Activated CD8-positive, alpha-beta memory T cell treated with anti-CD3 and anti-CD28 coated beads, Interleukin-2, amount 10 ng/mL, durations not matched to agents 7 days and 5 days (primary cell): ENCODE data around the gene FLG2. TPM values are rescaled to one million over a fixed set of nuclear protein-coding genes. Genes with fewer than 3 reads are reported as not detected.

Experiments used
- ATAC-seq: fragments of 150-1000 bp; cut with Tn5 transposase; one replicate; pipeline ENCODE4 v1.10.0; 2021; ENCODE audit warnings: moderate library complexity
- CTCF ChIA-PET: fragments of 350-600 bp; sonication (Branson Sonifier 250); formaldehyde crosslinking; loops from one replicate; lab custom pipeline; 2021; ENCODE audit warnings: antibody characterized with exemption; lab: Charles Lee
- DNase-seq: peaks from one replicate; pipeline ENCODE4 v3.0.0-alpha.2; 2020
- H3K27ac Mint-ChIP-seq: one replicate; pipeline ENCODE4 v1.8.0; 2021; ENCODE audit warnings: mild to moderate bottlenecking, mixed read lengths
- H3K27me3 Mint-ChIP-seq: one replicate; pipeline ENCODE4 v1.8.0; 2021; ENCODE audit warnings: mixed read lengths
- H3K36me3 Mint-ChIP-seq: one replicate; pipeline ENCODE4 v1.8.0; 2021; ENCODE audit warnings: mild to moderate bottlenecking, mixed read lengths
- H3K4me1 Mint-ChIP-seq: one replicate; pipeline ENCODE4 v1.8.0; 2021; ENCODE audit warnings: mixed read lengths
- H3K4me3 Mint-ChIP-seq: one replicate; pipeline ENCODE4 v1.8.0; 2021; ENCODE audit warnings: mild to moderate bottlenecking, moderate library complexity, mixed read lengths
- H3K9me3 Mint-ChIP-seq: one replicate; pipeline ENCODE4 v1.8.0; 2022; ENCODE audit warnings: low read depth, mixed read lengths
- total RNA-seq, 2 experiments: library from RNA; stranded (reverse); gene quantifications; one replicate each; pipeline ENCODE4 v1.2.3, GENCODE V29; 2021

FLG2 gene
- not detected for total RNA-seq

DNA sequence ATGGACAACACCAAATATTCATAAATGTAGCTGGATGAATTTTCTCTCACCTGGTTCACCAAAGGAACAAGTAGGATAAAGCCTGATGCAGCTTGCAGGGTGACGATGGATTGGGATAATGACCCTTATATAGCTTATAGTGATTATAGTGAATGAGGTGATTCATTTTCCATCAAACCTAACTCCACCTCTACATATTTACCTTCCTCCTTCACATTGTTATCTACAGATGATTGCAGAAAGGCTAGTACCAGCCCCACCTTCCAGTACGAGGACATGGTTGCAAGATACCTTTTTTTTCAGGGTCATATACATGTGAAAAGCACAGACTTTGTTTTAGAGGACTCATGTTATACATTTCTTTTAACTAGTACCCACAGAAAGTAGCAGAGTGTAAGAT lies at the start of gene FLG2:
Gene FLG2 (minus strand): TSS at position 101 of the 400 bp plus-strand sequence. CDS start 1,122 bp downstream, outside the sequence.
- no peaks in the 10 kb centered on the region for H3K36me3 Mint-ChIP-seq
- CTCF ChIA-PET, result interaction anchor here (0.8 to 2.2 kb wide), 2 partner anchors 81 to 99 kb away, joined by 3 to 5 read pairs; no protein-coding TSS in a partner anchor
- ATAC-seq, result no peak
- H3K27ac Mint-ChIP-seq, result no peak within 1 kb of the TSS
- no peaks in the 10 kb centered on the region for H3K27me3 Mint-ChIP-seq
- H3K4me3 Mint-ChIP-seq, result no peak within 1 kb of the TSS
- no peaks in the 10 kb centered on the region for H3K4me1 Mint-ChIP-seq
- no peaks in the 10 kb centered on the region for H3K9me3 Mint-ChIP-seq
- no peak for DNase-seq

DNA sequence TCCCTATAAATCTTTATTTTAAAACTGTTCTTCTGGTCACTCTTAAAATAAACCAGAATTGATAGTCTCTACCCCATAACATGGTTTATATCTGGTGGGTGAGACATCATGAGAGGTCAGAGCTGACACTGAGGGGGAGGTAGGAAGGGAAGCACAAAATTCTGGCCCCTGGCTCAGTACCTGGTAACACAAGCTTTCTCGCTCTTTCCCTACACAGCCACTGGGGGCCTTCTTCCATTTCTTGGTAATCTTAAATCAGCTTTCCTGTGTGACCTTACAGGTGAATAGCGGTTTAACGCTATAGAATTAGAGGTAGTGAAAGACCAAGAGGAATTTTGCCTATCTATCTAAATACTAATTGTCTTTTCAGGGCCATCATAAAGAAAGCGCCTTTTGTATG lies 48.9 kb upstream of the FLG2 start:
- H3K36me3 Mint-ChIP-seq, result no peaks in the 10 kb centered on the region
- DNase-seq (no peak), ATAC-seq (no peak)
- no peak overlapping the region for H3K4me3 Mint-ChIP-seq
- H3K27ac Mint-ChIP-seq, result no peak overlapping the region
- H3K9me3 Mint-ChIP-seq, result no peaks in the 10 kb centered on the region
- CTCF ChIA-PET, result no interaction called here
- no peaks in the 10 kb centered on the region for H3K4me1 Mint-ChIP-seq
- no peaks in the 10 kb centered on the region for H3K27me3 Mint-ChIP-seq

DNA sequence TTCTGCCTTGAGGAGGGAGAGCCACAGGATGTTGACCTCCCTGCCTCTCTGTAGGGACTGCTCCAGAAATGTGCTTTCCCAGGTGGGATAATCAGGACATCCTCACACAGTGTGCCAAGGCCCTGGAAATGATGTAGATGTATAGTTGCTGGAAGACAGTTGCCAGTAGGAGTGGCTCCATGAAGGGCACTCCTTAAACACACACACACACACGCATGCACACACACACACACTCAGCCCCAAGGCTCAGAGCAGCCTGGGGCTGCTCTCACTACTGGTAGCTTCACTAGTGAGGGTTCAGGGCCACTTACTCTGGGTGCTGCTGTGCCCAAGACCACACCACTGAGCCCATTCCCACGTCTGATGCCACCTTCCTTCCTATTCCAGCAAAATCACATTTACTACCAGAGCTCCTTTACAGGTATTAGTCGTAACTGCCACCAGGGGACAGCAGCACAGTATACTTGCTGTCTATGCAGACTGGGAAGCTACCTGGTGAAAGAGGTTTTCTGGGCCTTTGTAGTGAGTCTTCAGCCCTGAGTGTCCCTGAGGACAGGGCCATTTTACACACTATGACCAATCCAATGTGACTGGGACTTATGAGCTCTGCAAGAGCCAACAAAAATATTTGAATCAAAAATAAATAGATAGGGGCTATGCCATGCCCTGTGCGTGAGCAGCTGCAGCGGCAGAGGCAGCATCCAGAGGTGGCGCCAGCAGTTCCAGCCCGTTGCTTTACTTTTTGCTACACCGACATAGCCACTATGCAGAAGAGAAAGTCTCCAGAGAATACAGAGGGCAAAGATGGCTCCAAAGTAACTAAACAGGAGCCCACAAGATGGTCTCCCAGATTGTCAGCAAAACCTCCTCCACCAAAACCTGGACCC lies 39.2 kb upstream of the FLG2 start:
- H3K36me3 Mint-ChIP-seq, result no peaks in the 10 kb centered on the region
- no peaks in the 10 kb centered on the region for H3K9me3 Mint-ChIP-seq
- CTCF ChIA-PET, result interaction anchor here (0.6 to 3.6 kb wide), 5 partner anchors 10 to 263 kb away, joined by 3 to 37 read pairs (median 3); no protein-coding TSS in a partner anchor
- H3K4me3 Mint-ChIP-seq, result no peak overlapping the region
- DNase-seq (no peak), ATAC-seq (no peak)
- peaks cover 7% of the 10 kb centered on the region for H3K27me3 Mint-ChIP-seq
- H3K27ac Mint-ChIP-seq, result no peak overlapping the region
- peaks cover under 1% of the 10 kb centered on the region for H3K4me1 Mint-ChIP-seq

DNA sequence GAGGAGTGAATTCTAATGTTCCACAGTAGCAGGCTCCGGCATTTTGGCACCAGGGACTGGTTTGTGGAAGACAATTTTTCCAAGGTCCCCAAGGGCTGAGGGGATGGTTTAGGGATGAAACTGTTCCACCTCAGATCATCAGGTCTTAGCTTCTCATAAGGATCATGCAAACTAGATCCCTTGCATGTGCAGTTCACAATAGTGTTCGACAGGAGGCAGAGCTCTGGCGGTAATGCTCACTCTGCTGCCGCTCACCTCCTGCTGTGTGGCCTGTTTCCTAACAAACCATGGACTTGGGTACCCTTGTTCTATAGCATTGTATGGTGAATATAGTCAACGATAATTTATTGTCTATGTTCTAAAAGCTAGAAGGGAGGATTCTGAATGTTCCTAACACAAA lies 37.7 kb upstream of the FLG2 start:
- Mint-ChIP-seq H3K36me3 (no peaks in the 10 kb centered on the region), H3K9me3 (no peaks in the 10 kb centered on the region), H3K4me1 (peaks cover 6% of the 10 kb centered on the region), H3K27me3 (peaks cover 7% of the 10 kb centered on the region), H3K27ac (no peak overlapping the region), H3K4me3 (no peak overlapping the region)
- ATAC-seq (no peak), DNase-seq (no peak)
- CTCF ChIA-PET, result interaction anchor here (2.5 to 3.6 kb wide), 2 partner anchors 43 to 61 kb away, joined by 15 to 37 read pairs; no protein-coding TSS in a partner anchor

DNA sequence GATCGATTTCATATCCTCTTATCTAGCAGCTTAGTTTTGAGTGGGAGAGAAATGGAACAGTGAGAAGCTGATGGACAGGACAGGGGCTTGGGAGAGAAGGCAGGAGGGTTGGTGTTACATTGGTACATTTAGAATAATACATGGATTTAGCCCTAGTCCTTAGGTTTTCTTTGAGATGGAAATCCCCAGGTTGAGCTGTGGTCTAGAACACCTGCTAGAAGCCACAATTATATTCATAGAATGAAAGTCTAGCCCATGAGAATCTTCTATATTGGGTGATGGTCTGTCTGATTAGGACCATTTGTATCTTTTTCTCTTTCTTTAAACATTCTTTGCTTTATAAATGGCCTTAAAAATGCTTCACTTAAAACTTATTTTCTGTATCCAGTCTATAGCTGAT lies 34.3 kb upstream of the FLG2 start:
- H3K27me3 Mint-ChIP-seq, result peaks cover 17% of the 10 kb centered on the region
- no peak overlapping the region for H3K4me3 Mint-ChIP-seq
- no peaks in the 10 kb centered on the region for H3K36me3 Mint-ChIP-seq
- CTCF ChIA-PET, result interaction anchor here (0.8 kb wide), 1 partner anchor 215 kb away, joined by 3 read pairs; no protein-coding TSS in a partner anchor
- H3K4me1 Mint-ChIP-seq, result peaks cover 6% of the 10 kb centered on the region
- no peak for ATAC-seq
- DNase-seq, result no peak
- H3K27ac Mint-ChIP-seq, result no peak overlapping the region
- H3K9me3 Mint-ChIP-seq, result no peaks in the 10 kb centered on the region

DNA sequence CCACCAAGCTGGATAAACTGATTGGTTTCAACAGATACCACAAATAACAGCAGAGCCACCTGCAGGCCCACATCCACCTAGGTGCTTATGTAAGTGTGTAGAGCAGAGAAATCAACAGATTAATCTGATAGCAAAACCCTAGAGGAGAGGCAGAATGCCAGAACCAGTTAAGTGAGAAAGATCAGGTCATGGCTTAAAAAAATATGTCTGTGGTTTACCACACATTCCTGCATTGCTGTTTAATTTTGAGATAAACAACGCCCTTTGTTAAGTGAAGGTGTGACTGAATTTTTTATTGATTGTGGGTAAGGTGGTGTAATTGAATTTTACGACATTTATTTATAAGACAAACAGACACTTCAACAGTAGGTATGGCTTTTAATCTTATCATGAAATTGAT lies 33.1 kb upstream of the FLG2 start:
- no peak for ATAC-seq
- Mint-ChIP-seq H3K27me3 (peaks cover 26% of the 10 kb centered on the region), H3K4me3 (no peak overlapping the region), H3K36me3 (no peaks in the 10 kb centered on the region), H3K4me1 (peaks cover 6% of the 10 kb centered on the region), H3K27ac (no peak overlapping the region), H3K9me3 (no peaks in the 10 kb centered on the region)
- CTCF ChIA-PET, result no interaction called here
- DNase-seq, result no peak

DNA sequence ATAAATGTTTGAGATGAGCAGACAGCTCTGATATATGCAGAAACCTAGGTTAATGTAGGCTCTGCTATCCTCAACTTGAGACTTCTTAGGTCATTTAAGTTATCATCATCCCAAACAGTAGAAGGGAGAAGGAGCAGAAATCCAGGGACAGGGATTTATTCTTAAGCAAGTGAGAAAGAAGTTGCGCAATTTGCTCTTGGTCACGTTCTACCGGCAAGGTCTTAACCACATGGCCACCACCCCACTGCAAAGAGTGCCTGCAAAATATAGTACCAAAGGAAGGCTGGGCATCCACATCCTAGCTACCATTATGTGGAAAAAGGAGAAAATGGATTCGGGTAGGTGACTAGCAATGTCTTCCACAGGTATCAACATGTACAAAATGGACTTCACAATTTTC lies 29.1 kb upstream of the FLG2 start:
- CTCF ChIA-PET, result interaction anchor here (0.9 kb wide), 1 partner anchor 10 kb away, joined by 3 read pairs; no protein-coding TSS in a partner anchor
- Mint-ChIP-seq H3K9me3 (no peaks in the 10 kb centered on the region), H3K27ac (no peak overlapping the region)

DNA sequence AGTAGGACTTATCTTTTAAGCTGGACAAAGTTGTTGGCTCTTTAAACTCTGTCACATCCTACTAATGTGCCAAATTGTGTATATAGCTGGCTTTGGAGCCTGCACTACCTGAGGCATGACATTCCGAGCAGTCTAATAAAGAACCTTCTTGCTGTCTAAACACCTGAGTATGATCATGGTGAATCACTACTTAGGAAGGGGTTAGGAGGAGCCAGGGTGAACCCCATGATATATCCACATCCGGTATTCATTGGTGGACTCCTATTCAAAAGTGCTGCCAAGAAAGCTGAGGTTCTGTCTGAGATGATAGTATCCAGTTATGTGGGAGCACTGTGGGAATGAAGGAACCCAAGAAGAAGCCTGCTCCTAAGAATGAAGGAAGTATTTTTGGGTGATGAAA lies 27.1 kb upstream of the FLG2 start:
- DNase-seq (no peak), ATAC-seq (no peak)
- Mint-ChIP-seq H3K9me3 (no peaks in the 10 kb centered on the region), H3K27ac (no peak overlapping the region), H3K4me3 (no peak overlapping the region), H3K4me1 (no peaks in the 10 kb centered on the region), H3K36me3 (no peaks in the 10 kb centered on the region), H3K27me3 (peaks cover 28% of the 10 kb centered on the region)
- CTCF ChIA-PET, result no interaction called here

More for the DNA sequence above, 29.1 kb upstream of the FLG2 start:
- no peak for ATAC-seq
- no peak for DNase-seq
- H3K36me3 Mint-ChIP-seq, result no peaks in the 10 kb centered on the region
- H3K4me1 Mint-ChIP-seq, result peaks cover 4% of the 10 kb centered on the region
- H3K4me3 Mint-ChIP-seq, result no peak overlapping the region
- H3K27me3 Mint-ChIP-seq, result peaks cover 25% of the 10 kb centered on the region

DNA sequence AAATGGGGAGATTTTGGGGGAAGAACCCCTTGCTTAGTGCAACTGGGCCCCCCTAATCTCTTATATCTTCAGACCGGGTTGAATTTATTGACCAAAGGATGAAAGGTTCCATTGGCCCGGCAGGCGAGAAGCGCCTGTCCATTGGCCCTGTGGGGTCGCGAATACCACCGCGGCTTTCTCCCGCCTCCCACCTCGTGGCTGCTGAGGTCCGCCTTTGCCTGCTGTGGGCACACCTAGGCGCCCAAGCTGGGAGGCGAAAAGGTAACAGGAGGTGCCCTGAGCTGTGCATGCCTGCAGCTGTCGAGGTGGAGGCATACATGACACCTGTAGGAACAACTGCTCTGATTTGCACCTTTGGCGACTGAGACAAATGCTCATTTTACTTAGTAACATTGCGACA lies 21.1 kb upstream of the FLG2 start:
- Mint-ChIP-seq H3K36me3 (no peaks in the 10 kb centered on the region), H3K9me3 (no peaks in the 10 kb centered on the region), H3K4me1 (no peaks in the 10 kb centered on the region), H3K27me3 (peaks cover 7% of the 10 kb centered on the region), H3K4me3 (no peak overlapping the region), H3K27ac (no peak overlapping the region)
- no peak for DNase-seq
- ATAC-seq, result no peak
- CTCF ChIA-PET, result no interaction called here

DNA sequence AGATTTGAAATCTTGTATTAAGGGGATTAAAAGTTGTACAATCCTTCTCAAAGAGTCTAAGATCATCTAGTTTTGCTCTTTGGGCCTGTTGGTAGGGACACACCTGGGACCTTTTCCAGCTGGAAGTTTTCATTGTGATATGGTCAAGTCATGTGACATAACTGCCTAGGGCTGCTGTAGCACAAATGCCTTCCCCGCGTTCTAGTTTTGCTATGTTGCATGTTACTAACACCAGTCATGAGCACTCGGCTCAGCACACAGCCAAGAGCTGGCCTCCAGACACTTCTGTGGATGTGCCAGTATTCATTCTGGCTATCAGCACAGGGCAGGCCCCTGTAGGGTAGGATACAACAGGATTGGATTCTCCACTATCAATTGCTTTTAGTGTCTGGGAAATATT lies 14.6 kb upstream of the FLG2 start:
- no peak for DNase-seq
- Mint-ChIP-seq H3K27ac (no peak overlapping the region), H3K36me3 (no peaks in the 10 kb centered on the region), H3K9me3 (no peaks in the 10 kb centered on the region), H3K27me3 (peaks cover 4% of the 10 kb centered on the region), H3K4me3 (no peak overlapping the region), H3K4me1 (no peaks in the 10 kb centered on the region)
- no peak for ATAC-seq
- CTCF ChIA-PET, result no interaction called here

DNA sequence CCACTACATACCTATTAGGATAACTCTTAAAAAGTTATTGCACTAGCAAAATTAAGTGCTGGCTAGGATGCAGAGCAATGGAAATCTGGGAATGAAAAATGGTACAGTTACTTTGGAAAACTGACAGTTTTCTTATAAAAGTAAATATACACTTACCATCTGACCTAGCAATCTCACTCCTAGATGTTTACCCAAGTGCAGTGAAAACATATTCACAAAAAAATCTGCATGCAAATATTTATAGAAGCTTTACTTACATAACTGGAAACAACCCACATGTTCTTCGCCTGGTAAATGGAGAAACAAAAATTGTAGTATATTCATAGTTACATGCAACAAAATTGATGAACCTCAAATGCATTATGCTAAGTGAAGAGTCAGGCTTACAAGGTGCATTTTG lies 12.9 kb upstream of the FLG2 start:
- Mint-ChIP-seq H3K27ac (no peak overlapping the region), H3K4me3 (no peak overlapping the region), H3K4me1 (no peaks in the 10 kb centered on the region), H3K9me3 (peaks cover 2% of the 10 kb centered on the region), H3K27me3 (peaks cover 4% of the 10 kb centered on the region), H3K36me3 (no peaks in the 10 kb centered on the region)
- DNase-seq, result no peak
- no peak for ATAC-seq
- CTCF ChIA-PET, result interaction anchor here (1.2 kb wide), 1 partner anchor 23 kb away, joined by 3 read pairs; no protein-coding TSS in a partner anchor

DNA sequence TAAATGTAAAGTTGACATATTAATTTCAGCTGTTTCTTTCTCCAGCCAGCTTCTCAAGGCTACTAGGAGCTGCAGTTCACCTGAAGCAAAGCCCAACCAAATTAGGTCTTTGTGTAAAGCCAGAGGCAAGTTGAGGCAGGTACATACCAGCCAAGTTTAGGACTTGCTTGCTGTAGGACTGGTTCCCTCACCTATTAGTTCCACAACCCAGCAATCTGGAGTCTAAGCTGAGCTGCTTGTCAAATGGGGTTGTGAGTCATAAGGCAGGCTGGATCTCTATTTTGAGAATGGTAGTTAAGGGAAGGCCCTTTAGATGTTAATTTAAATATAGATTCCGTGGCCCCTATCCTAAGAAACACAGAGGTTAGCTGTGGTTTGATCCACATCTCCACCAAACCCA lies 7.6 kb upstream of the FLG2 start:
- H3K9me3 Mint-ChIP-seq, result peaks cover 2% of the 10 kb centered on the region
- H3K36me3 Mint-ChIP-seq, result no peaks in the 10 kb centered on the region
- CTCF ChIA-PET, result interaction anchor here (1.3 kb wide), 1 partner anchor 20 kb away, joined by 5 read pairs; no protein-coding TSS in a partner anchor
- H3K27me3 Mint-ChIP-seq, result no peaks in the 10 kb centered on the region
- no peak overlapping the region for H3K4me3 Mint-ChIP-seq
- no peaks in the 10 kb centered on the region for H3K4me1 Mint-ChIP-seq
- H3K27ac Mint-ChIP-seq, result no peak overlapping the region
- ATAC-seq (no peak), DNase-seq (no peak)

DNA sequence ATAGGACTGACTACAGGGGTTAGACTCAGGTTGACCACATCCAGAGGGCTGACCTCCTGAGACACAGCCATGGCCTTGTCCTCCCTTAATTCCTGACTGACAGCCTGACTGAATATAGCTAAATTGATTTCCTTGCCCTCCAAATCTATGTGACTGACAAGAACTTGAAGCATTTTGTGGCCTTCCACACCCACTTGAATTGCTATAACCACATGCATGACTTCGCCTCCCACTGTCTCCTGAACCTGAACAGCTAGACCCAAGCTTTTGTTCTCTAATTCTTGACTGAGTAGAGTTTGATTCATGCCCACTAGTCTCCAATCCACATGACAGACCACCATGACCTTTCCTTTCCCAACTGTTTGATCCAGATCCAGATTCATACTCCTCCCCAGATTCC lies 3.1 kb downstream of the FLG2 start:
- CTCF ChIA-PET, result interaction anchor here (1.5 kb wide), 1 partner anchor 9 kb away, joined by 6 read pairs; no protein-coding TSS in a partner anchor

DNA sequence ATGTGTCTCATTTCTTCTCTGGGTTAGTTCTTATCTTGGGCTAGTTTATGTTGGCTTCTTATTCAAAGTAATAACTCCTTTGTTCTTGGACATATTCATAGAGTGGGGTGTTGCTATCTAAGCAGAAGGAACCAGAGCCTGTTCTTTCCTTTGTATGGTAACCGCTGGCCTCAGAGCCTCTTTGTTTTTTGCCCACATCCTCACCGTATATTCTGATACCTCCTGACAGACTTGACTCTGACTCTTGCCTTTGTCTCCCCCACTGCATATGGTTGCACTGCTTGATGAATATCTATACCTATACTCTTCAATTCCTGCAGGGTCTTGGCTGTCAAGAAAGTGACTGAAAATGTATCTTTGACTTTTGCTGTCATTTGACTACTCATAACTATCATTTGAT lies 10.2 kb downstream of the FLG2 start:
- no peak overlapping the region for H3K27ac Mint-ChIP-seq
- CTCF ChIA-PET, result no interaction called here
- H3K9me3 Mint-ChIP-seq, result no peaks in the 10 kb centered on the region
- no peak for ATAC-seq
- no peaks in the 10 kb centered on the region for H3K36me3 Mint-ChIP-seq
- no peak overlapping the region for H3K4me3 Mint-ChIP-seq
- H3K27me3 Mint-ChIP-seq, result peaks cover 13% of the 10 kb centered on the region
- no peak for DNase-seq
- no peaks in the 10 kb centered on the region for H3K4me1 Mint-ChIP-seq

More for the DNA sequence above, 3.1 kb downstream of the FLG2 start:
- Mint-ChIP-seq H3K9me3 (no peaks in the 10 kb centered on the region), H3K36me3 (no peaks in the 10 kb centered on the region), H3K4me3 (no peak overlapping the region), H3K4me1 (no peaks in the 10 kb centered on the region), H3K27me3 (no peaks in the 10 kb centered on the region), H3K27ac (no peak overlapping the region)
- DNase-seq, result no peak
- ATAC-seq, result no peak
